22Rv1 (cell line): ENCODE data around the gene VPS45.
"Not testable (repeated sequence)": the region's sequence is repeated elsewhere in the genome, so short reads cannot be mapped to it uniquely, and the experiment has no call there.

ENCODE experiments used
- H3K27ac ChIP-seq: fragments of 450-650 bp; 2 replicates; pipeline ENCODE4 v1.5.1; 2017
- CTCF ChIP-seq: fragments of 450-650 bp; IDR thresholded peaks from 2 replicates; pipeline ENCODE4 v1.5.1; 2017; ENCODE audit warnings: mild to moderate bottlenecking
- ZFX ChIP-seq: fragments of 450-650 bp; IDR thresholded peaks from 2 replicates; pipeline ENCODE4 v1.6.1; 2017; ENCODE audit warnings: antibody characterized with exemption, borderline replicate concordance

VPS45 gene

GRCh38 chr1:150028322-150028721 lies 39.3 kb upstream of the VPS45 start:
- TF ChIP-seq CTCF, result no peak
- TF ChIP-seq ZFX, result no peak
- no peak overlapping the region for H3K27ac ChIP-seq

- TF ChIP-seq ZFX, result no peak
- no peak for TF ChIP-seq CTCF
- H3K27ac ChIP-seq, result no peak overlapping the region
Measured at GRCh38 chr1:150034336-150034735, 33.2 kb upstream of the VPS45 start.

GRCh38 chr1:150049926-150050325 lies 17.6 kb upstream of the VPS45 start:
- no peak overlapping the region for H3K27ac ChIP-seq
- TF ChIP-seq CTCF, result no peak

- no peak for TF ChIP-seq ZFX
- no peak for TF ChIP-seq CTCF
- no peak overlapping the region for H3K27ac ChIP-seq
Measured at GRCh38 chr1:150051089-150051373, 16.5 kb upstream of the VPS45 start.

- not testable (repeated sequence) for H3K27ac ChIP-seq
Measured at GRCh38 chr1:150051905-150052412, 15.6 kb upstream of the VPS45 start.

GRCh38 chr1:150053926-150054325 lies 13.7 kb upstream of the VPS45 start:
- no peak overlapping the region for H3K27ac ChIP-seq
- no peak for TF ChIP-seq CTCF
- no peak for TF ChIP-seq ZFX

GRCh38 chr1:150055507-150055906 lies 12.1 kb upstream of the VPS45 start:
- not testable (repeated sequence) for H3K27ac ChIP-seq

GRCh38 chr1:150056407-150056806 lies 11.2 kb upstream of the VPS45 start:
- no peak overlapping the region for H3K27ac ChIP-seq
- TF ChIP-seq CTCF, result no peak
- TF ChIP-seq ZFX, result no peak

- TF ChIP-seq ZFX (no peak), CTCF (no peak)
- no peak overlapping the region for H3K27ac ChIP-seq
Measured at GRCh38 chr1:150060260-150060659, 7.3 kb upstream of the VPS45 start.
